Measurements from ENCODE around the gene VOPP1. TPM values are rescaled to one million over a fixed set of nuclear protein-coding genes. Genes with fewer than 3 reads are reported as not detected.

The VOPP1 gene
- total RNA-seq, 1 donor from 2014 or later, result 23.7 TPM

DNA sequence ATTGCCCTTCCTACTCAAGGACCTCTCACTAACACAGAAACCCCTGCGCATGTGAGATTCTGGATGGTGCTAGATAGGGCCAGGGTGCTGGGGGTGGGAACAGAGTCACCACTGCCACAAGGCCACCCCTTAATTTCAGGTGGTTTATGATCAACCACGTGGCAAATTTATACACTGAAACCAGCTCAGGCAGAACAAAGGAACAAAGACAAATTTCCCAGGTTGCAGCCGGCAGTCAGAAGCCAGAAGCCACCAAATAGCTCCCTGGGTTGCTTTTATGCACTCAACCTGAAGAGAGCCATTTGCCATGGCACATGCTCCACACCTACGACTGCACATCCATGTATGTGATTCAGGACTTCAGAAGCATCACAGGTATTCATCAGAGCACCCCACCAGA, 2.5 kb downstream of the VOPP1 start:
- Histone ChIP-seq H3K9me3 (replicated peaks) (no peaks in the 10 kb centered on the region), H3K36me3 (no peaks in the 10 kb centered on the region), H3K4me3 (no peak overlapping the region), H3K27me3 (ENCODE audit: low read depth) (no peaks in the 10 kb centered on the region), H3K4me1 (peaks cover 80% of the 10 kb centered on the region), H3K27ac (replicated peaks) (no peak overlapping the region)
- TF ChIP-seq, protein P1, sequence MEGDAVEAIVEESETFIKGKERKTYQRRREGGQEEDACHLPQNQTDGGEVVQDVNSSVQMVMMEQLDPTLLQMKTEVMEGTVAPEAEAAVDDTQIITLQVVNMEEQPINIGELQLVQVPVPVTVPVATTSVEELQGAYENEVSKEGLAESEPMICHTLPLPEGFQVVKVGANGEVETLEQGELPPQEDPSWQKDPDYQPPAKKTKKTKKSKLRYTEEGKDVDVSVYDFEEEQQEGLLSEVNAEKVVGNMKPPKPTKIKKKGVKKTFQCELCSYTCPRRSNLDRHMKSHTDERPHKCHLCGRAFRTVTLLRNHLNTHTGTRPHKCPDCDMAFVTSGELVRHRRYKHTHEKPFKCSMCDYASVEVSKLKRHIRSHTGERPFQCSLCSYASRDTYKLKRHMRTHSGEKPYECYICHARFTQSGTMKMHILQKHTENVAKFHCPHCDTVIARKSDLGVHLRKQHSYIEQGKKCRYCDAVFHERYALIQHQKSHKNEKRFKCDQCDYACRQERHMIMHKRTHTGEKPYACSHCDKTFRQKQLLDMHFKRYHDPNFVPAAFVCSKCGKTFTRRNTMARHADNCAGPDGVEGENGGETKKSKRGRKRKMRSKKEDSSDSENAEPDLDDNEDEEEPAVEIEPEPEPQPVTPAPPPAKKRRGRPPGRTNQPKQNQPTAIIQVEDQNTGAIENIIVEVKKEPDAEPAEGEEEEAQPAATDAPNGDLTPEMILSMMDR (IDR thresholded peaks at IDR 0.05; ENCODE audit: borderline replicate concordance), result no peak
- DNase-seq, result no peak
- intact Hi-C loops (cut with micrococcal nuclease), result no loop called here

DNA sequence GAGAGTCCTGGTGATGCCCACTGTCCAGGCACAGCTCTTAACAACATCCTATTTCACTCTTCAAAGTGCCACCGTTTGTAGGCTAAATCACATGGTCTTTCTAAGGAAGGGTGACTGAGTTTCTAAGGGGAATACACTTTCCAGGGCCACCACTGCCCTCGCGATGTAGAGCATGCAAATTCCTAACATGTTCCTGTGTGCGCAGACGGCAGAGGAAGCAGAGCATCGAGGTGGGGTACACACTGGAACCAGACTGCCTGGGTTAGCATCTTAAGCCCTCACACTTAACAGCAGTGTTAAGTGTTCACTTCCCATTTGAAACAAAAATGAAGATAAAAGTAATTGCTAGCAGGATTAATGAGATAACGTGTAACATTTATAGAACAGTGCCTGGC, 3.0 kb downstream of the VOPP1 start:
- TF ChIP-seq, protein P1 (IDR thresholded peaks at IDR 0.05; ENCODE audit: borderline replicate concordance), result no peak
- H3K4me1 ChIP-seq, result peaks cover 75% of the 10 kb centered on the region
- no peak for DNase-seq
- H3K4me3 ChIP-seq, result no peak overlapping the region
- no peaks in the 10 kb centered on the region for H3K27me3 ChIP-seq (ENCODE audit: low read depth)
- no peaks in the 10 kb centered on the region for H3K36me3 ChIP-seq
- intact Hi-C loops (cut with micrococcal nuclease), result no loop called here
- peak overlapping the region; percentile 57 for H3K27ac ChIP-seq (replicated peaks)
- no peaks in the 10 kb centered on the region for H3K9me3 ChIP-seq (replicated peaks)

DNA sequence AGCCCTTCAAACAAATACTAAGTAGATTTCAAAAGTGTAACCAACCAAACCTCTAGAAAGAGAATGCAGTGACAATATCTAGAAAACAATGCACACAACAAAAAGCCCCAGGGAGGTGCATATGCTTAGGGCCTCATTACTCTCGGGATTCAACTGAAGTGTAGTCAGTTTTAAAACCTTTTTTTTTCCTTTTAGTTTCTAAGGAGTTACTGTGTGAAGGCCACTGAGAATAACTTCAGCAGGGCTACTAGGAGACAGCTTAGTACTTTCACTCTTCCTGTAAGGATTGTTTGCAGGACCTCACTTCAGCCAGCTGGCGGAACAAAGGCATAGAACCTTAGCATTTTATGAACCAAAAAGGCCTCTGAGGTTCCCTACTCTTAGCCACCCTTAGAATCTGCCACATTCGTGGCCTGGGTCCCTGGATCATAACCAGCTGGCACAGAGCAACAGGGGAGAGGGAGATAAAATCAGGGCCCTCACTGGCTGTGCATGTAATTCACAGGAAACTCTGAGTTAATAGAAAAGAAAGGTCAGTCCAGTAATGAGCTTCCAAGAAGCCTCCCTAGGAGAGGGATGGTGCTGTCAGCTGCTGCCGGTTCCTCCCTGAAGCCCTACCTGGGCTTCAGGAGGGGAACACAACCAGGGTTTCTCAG, 3.6 kb downstream of the VOPP1 start:
- TF ChIP-seq, protein P1 (IDR thresholded peaks at IDR 0.05; ENCODE audit: borderline replicate concordance), result no peak
- intact Hi-C loops (cut with micrococcal nuclease), result no loop called here
- Histone ChIP-seq H3K27ac (replicated peaks) (peak overlapping the region; percentile 57), H3K9me3 (replicated peaks) (no peaks in the 10 kb centered on the region), H3K4me3 (no peak overlapping the region), H3K36me3 (no peaks in the 10 kb centered on the region), H3K4me1 (peaks cover 69% of the 10 kb centered on the region), H3K27me3 (ENCODE audit: low read depth) (no peaks in the 10 kb centered on the region)
- no peak for DNase-seq

DNA sequence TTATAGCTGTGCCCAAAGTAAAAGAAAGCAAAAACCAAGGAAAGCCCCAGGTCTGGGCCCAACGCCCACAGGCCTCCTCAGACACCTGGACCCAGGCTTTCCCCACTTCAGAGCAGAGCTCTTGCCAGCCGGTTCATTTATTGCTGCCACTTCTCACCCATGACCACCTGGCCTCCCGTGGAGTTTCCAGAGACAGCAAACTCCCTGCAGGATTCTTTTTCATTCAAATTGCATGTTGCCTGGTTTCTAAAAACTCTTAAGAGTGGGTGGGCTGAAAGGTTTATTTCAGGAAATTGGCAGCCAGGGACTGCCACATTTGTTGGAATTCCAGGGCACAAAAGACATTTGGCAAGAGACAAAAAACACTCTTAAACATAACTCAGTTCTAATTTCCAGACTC, 4.7 kb downstream of the VOPP1 start:
- no peaks in the 10 kb centered on the region for H3K36me3 ChIP-seq
- H3K9me3 ChIP-seq (replicated peaks), result no peaks in the 10 kb centered on the region
- no peak overlapping the region for H3K27ac ChIP-seq (replicated peaks)
- H3K4me3 ChIP-seq, result no peak overlapping the region
- H3K4me1 ChIP-seq, result peaks cover 58% of the 10 kb centered on the region
- intact Hi-C loops (cut with micrococcal nuclease), result no loop called here
- DNase-seq, result no peak
- TF ChIP-seq, protein P1 (IDR thresholded peaks at IDR 0.05; ENCODE audit: borderline replicate concordance), result no peak
- H3K27me3 ChIP-seq (ENCODE audit: low read depth), result no peaks in the 10 kb centered on the region

DNA sequence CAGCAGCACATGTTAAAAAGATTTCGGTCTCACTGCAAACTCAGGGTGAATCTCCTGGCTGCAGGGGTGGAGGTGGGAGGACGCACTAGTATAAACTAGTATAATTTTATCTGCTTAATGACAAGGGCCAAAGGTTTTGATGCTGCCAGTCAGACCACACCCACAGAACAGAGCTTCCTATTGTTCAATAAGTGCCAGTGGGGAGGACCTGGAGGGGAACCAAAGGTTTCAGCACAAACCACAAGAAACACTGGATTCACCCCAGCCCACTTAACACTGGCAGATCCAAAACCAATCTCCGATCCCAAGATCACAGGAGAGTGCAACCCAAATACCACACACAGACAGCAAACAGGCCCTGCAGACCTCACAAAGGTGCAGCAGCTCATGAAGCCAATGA, 6.6 kb downstream of the VOPP1 start:
- DNase-seq, result no peak
- intact Hi-C loops (cut with micrococcal nuclease), result no loop called here
- Histone ChIP-seq H3K27me3 (ENCODE audit: low read depth) (no peaks in the 10 kb centered on the region), H3K4me3 (no peak overlapping the region), H3K27ac (replicated peaks) (no peak overlapping the region), H3K36me3 (no peaks in the 10 kb centered on the region), H3K4me1 (peaks cover 45% of the 10 kb centered on the region), H3K9me3 (replicated peaks) (no peaks in the 10 kb centered on the region)
- TF ChIP-seq, protein P1 (IDR thresholded peaks at IDR 0.05; ENCODE audit: borderline replicate concordance), result no peak

All from left ventricle myocardium inferior (tissue), 1 donor.